ENCODE data around the gene KLHDC8A. TPM values are rescaled to one million over a fixed set of nuclear protein-coding genes. Genes with fewer than 3 reads are reported as not detected.

The KLHDC8A gene
- total and polyA plus RNA-seq, 2 donors (not counting 1 experiment from before 2014, with no cell fraction given), result not detected

GRCh38 chr1:205312866-205313562 is 43.7 kb downstream of the KLHDC8A start:
- Histone ChIP-seq H3K9ac (ENCODE audit: insufficient read depth, low read length) (peak overlapping the region; percentile 20), H3K4me1 (ENCODE audit: control insufficient read depth, extremely low read depth, insufficient read depth, low read length) (peaks cover 29% of the 10 kb centered on the region), H3K27me3 (ENCODE audit: control insufficient read depth, insufficient read depth, low read length) (no peaks in the 10 kb centered on the region), H3K9me3 (ENCODE audit: control insufficient read depth, insufficient read depth, low read depth, low read length) (no peaks in the 10 kb centered on the region), H3K4me3 (replicated peaks in 1 of 4; ENCODE audit: control extremely low read depth in 1 of 4, insufficient read depth in 1 of 4, low read depth in 3 of 4, low read length in 4 of 4) (no peak overlapping the region), H3K36me3 (ENCODE audit: control insufficient read depth, insufficient read depth, low read length) (peaks cover 12% of the 10 kb centered on the region), H3K79me2 (ENCODE audit: control insufficient read depth, insufficient read depth, low read length) (peaks cover 71% of the 10 kb centered on the region), H2AFZ (ENCODE audit: low read length) (no peak overlapping the region), H3K4me2 (ENCODE audit: extremely low read depth, insufficient read depth, low read length) (peak overlapping the region; percentile 75), H4K20me1 (ENCODE audit: control insufficient read depth, extremely low read depth, insufficient read depth, low read length) (no peaks in the 10 kb centered on the region), H3K27ac (ENCODE audit: insufficient read depth, low read length) (peak overlapping the region; percentile 83)
- no peak for TF ChIP-seq EZH2 (IDR thresholded peaks at IDR 0.05; ENCODE audit: low read length, missing control alignments)
- no peak for TF ChIP-seq CTCF (conservative IDR thresholded peaks at IDR 0.05 in 1 of 2, IDR thresholded peaks at IDR 0.05 in 1 of 2; ENCODE audit: low read depth in 1 of 2, low read length in 2 of 2)
- DNase-seq (ENCODE audit: low read depth in 2 of 2), result no peak

- H3K9ac ChIP-seq (ENCODE audit: insufficient read depth, low read length), result no peak overlapping the region
- DNase-seq (ENCODE audit: low read depth in 2 of 2), result no peak
- H3K27ac ChIP-seq (ENCODE audit: insufficient read depth, low read length), result no peak overlapping the region
- H3K4me1 ChIP-seq (ENCODE audit: control insufficient read depth, extremely low read depth, insufficient read depth, low read length), result peaks cover 17% of the 10 kb centered on the region
- no peaks in the 10 kb centered on the region for H4K20me1 ChIP-seq (ENCODE audit: control insufficient read depth, extremely low read depth, insufficient read depth, low read length)
- H2AFZ ChIP-seq (ENCODE audit: low read length), result no peak overlapping the region
- no peak overlapping the region for H3K4me3 ChIP-seq (replicated peaks in 1 of 4; ENCODE audit: control extremely low read depth in 1 of 4, insufficient read depth in 1 of 4, low read depth in 3 of 4, low read length in 4 of 4)
- peaks cover 52% of the 10 kb centered on the region for H3K79me2 ChIP-seq (ENCODE audit: control insufficient read depth, insufficient read depth, low read length)
- no peaks in the 10 kb centered on the region for H3K9me3 ChIP-seq (ENCODE audit: control insufficient read depth, insufficient read depth, low read depth, low read length)
- no peaks in the 10 kb centered on the region for H3K27me3 ChIP-seq (ENCODE audit: control insufficient read depth, insufficient read depth, low read length)
- TF ChIP-seq CTCF (conservative IDR thresholded peaks at IDR 0.05 in 1 of 2, IDR thresholded peaks at IDR 0.05 in 1 of 2; ENCODE audit: low read depth in 1 of 2, low read length in 2 of 2) (no peak), EZH2 (IDR thresholded peaks at IDR 0.05; ENCODE audit: low read length, missing control alignments) (no peak)
- H3K36me3 ChIP-seq (ENCODE audit: control insufficient read depth, insufficient read depth, low read length), result peaks cover 25% of the 10 kb centered on the region
- H3K4me2 ChIP-seq (ENCODE audit: extremely low read depth, insufficient read depth, low read length), result no peak overlapping the region
These were observed 45.6 kb downstream of the KLHDC8A start for GRCh38 chr1:205310976-205311704.

GRCh38 chr1:205309741-205310140 is 47.0 kb downstream of the KLHDC8A start:
- TF ChIP-seq CTCF (conservative IDR thresholded peaks at IDR 0.05 in 1 of 2, IDR thresholded peaks at IDR 0.05 in 1 of 2; ENCODE audit: low read depth in 1 of 2, low read length in 2 of 2) (no peak), EZH2 (IDR thresholded peaks at IDR 0.05; ENCODE audit: low read length, missing control alignments) (no peak)
- DNase-seq (ENCODE audit: low read depth in 2 of 2), result no peak
- Histone ChIP-seq H3K4me2 (ENCODE audit: extremely low read depth, insufficient read depth, low read length) (no peak overlapping the region), H3K79me2 (ENCODE audit: control insufficient read depth, insufficient read depth, low read length) (peaks cover 40% of the 10 kb centered on the region), H3K4me3 (replicated peaks in 1 of 4; ENCODE audit: control extremely low read depth in 1 of 4, insufficient read depth in 1 of 4, low read depth in 3 of 4, low read length in 4 of 4) (no peak overlapping the region), H3K27ac (ENCODE audit: insufficient read depth, low read length) (no peak overlapping the region), H2AFZ (ENCODE audit: low read length) (no peak overlapping the region), H3K9ac (ENCODE audit: insufficient read depth, low read length) (no peak overlapping the region), H3K27me3 (ENCODE audit: control insufficient read depth, insufficient read depth, low read length) (no peaks in the 10 kb centered on the region), H3K9me3 (ENCODE audit: control insufficient read depth, insufficient read depth, low read depth, low read length) (no peaks in the 10 kb centered on the region), H4K20me1 (ENCODE audit: control insufficient read depth, extremely low read depth, insufficient read depth, low read length) (no peaks in the 10 kb centered on the region), H3K4me1 (ENCODE audit: control insufficient read depth, extremely low read depth, insufficient read depth, low read length) (peaks cover 15% of the 10 kb centered on the region), H3K36me3 (ENCODE audit: control insufficient read depth, insufficient read depth, low read length) (peaks cover 32% of the 10 kb centered on the region)
